C1 segment of cervical spinal cord (tissue), 14 donors: ENCODE data around the gene CHRNA9.
"Not testable (repeated sequence)": the region's sequence is repeated elsewhere in the genome, so short reads cannot be mapped to it uniquely, and the experiment has no call there.

Experiments
- DNase-seq, 14 donors: peaks; one replicate each; lab custom pipeline; 2025; lab: John Stamatoyannopoulos, UW

The CHRNA9 gene, protein sequence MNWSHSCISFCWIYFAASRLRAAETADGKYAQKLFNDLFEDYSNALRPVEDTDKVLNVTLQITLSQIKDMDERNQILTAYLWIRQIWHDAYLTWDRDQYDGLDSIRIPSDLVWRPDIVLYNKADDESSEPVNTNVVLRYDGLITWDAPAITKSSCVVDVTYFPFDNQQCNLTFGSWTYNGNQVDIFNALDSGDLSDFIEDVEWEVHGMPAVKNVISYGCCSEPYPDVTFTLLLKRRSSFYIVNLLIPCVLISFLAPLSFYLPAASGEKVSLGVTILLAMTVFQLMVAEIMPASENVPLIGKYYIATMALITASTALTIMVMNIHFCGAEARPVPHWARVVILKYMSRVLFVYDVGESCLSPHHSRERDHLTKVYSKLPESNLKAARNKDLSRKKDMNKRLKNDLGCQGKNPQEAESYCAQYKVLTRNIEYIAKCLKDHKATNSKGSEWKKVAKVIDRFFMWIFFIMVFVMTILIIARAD

DNA sequence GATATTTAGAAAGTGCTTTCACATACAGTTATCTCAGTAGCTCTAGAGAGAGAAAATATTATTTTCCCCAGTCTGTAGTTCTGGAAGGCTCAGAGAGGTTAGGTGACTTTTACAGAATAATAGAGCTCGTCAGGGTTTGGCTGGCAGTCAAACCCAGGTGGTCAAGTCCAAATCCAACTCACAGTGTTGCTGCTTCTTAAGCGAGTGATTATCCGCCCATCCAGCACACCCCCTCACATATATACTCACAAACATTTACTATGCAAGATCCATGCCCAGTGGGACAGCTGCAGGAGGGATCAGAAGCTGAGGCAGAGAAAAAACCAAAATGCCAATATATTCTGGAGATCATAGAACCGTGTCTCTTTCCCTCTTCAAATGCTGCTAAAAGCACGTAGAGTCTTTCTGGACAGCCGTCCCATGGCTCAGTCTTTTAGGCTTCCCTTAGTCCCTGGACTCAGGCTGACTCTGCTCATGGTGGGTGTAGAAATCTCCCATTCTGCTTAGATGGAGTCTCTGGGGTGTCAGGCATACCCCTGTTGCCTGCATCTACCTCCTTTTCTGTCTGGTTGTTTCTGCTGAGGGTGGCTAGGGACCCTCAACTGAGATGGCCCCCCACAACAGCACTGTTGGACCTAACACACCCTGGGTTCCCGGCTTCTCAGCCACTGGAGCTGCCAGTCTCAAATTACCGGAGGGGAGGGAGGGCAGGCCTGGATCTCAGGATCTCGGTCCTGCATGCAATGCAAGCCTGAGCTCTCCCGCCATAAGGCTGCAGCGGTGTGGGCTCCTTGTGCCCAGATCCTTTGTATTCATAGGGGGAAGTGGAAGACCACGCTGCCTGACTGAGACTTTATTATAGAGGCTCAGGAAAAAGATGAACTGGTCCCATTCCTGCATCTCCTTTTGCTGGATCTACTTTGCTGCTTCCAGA is at the start of gene CHRNA9:
TSS of gene CHRNA9 (plus strand) at position 743 of the 934 bp plus-strand sequence. CDS start at position 878, 135 bp downstream.
- no peak for DNase-seq

DNA sequence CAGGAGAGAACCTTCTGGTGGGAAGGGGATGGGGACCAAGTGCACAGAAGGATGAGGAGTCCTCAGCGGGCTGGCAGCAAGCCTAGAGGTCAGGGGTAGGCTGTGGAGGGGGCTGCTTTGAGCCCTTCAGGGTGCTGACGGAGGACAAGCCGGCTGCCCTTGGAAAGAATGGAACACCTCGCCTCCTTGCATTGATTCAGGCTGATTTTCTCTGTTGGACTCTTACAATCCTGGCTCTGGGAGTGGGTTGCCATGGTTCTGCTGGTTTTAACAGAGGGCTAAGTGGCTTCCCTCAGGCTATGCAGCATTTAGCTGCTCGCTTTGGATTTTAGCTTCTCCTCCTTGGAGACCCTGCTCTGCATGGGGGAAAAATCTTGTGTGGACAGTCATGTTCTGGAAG is 49.4 kb upstream of the CHRNA9 start:
- DNase-seq: peak in 1 of 14 donors; percentile 7

DNA sequence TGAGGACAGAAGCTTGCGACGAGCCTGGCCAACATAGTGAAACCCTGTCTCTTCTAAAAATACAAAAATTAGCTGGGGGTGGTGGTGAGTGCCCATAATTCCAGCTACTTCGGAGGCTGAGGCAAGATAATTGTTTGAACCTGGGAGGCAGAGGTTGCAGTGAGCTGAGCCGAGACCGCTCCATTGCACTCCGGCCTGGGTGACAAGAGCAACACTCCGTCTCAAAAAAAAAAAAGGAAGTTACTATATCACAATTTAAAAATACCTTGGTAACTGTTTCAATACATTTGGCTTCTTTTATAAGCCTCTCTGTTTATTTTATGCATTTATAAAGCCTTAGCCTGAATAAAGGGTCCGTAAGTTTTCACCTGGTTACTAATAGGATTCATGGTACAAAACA is 46.6 kb upstream of the CHRNA9 start:
- no peak for DNase-seq

DNA sequence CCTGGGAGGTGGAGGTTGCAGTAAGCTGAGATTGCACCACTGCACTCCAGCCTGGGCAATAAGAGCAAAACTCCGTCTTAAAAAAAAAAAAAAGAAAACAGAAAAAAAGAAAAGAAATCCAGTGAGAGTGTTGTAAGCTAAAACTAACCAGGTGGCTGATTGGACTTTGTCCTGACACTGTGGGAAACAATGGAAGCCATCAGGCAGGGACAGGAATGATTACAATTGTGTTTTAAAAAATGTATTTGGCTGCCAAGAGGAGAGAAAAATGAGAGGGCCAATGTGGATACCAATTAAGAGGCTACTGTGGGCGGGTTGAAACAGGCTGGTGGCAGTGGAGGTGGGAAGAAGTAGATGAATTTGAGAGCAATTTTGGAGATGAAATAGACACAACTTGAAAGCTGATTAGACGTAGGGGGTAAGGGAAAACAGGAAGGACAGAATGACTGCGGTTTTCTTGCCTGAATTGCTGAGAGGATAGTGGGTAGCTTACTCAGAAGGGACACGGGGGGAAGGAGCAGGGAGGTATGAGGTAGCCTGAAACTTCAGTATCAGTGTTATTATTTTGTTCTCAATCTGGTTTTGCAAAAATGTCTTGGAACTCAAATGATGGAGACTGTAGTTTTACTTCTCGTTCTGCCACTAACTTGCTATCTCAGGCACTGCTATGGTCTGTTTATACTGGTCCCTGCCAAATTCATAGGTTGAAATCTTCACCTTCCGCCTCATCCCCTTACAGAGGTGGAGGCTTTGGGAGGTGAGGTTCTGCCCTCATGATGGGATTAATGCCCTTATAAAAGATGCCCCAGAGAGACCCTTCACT is 45.6 kb upstream of the CHRNA9 start:
- DNase-seq: no peak

DNA sequence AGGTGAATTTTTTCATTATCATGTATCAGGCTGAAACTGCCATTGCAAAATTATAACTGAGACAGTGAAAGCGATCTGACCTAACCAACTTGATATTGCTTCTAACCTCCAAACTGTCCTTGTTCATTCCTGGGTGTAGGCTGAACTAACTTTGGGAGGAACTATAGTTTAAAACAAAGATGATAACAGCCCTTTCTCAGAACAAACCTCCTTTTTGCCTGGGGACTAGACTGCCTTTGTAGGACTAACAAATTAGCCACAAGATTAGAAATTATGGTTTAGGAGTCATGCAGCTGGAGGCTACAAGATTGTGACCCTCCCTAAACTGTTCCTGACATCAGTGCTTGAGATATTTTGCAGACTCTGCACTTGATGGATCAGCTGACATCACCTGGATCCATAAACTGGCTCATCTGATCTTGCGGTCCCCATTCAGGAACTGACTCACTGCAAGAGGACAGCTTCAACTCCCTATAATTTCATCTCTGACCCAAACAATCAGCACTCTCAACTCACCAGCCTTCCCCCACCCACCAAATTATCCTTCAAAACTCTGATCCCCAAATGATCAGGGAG is 44.4 kb upstream of the CHRNA9 start:
- DNase-seq: not testable (repeated sequence)

DNA sequence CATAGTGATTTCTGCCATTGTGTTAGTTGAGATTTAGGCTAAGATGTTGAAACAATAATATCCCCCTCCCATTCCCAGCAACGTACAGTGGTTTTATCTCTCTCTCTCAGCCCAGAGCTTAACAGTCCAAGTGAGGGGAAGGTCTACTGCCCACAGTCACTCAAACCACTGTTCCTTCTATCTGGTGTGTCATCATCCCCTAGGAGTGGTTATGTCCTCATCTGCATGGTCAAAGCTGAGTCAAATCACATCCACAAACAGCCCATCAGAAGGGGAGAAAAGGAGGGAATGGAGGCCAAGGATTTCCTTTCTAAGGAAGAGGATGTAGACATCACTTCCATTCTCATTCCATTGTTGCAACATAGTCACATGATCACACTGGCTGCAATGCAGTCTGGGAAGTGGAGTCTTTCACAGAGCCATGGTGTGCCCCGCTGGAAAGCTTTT is 42.8 kb upstream of the CHRNA9 start:
- no peak for DNase-seq

DNA sequence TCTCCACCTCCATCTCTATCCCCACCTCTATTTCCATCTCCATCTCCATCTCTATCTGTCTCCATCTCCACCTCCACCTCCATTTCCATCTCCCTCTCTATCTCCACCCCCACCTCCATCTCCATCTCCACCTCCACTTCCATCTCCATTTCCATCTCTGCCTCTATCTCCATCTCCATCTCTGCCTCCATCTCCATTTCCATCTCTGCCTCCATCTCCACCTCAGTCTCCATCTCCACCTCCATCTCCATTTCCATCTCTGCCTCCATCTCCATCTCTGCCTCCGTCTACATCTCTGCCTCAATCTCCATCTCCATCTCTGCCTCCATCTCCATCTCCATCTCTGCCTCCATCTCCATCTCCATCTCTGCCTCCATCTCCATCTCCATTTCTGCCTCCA is 40.8 kb upstream of the CHRNA9 start:
- DNase-seq: no peak

DNA sequence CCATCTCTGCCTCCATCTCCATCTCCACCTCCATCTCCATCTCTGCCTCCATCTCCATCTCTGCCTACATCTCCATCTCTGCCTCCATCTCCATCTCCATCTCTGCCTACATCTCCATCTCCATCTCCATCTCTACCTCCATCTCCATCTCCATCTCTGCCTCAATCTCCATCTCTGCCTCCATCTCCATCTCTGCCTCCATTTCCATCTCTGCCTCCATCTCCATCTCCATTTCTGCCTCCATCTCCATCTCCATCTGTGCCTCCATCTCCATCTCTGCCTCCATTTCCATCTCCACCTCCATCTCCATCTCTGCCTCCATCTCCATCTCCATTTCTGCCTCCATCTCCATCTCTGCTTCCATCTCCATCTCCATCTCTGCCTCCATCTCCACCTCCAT is 40.1 kb upstream of the CHRNA9 start:
- not testable (repeated sequence) for DNase-seq

DNA sequence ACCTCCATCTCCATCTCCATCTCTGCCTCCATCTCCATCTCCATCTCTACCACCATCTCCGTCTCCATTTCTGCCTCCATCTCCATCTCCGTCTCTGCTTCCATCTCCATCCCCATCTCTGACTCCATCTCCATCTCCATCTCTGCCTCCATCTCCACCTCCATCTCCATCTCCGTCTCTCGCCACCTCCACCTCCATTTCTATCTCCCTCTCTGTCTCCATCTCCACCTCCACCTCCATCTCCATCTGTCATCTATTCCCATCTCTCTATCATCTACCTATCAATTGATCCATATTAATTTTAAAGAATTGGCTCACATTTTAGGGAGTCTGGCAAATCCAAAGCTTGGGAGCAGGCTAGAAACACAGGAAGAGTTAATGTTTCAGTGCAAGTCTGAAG is 39.6 kb upstream of the CHRNA9 start:
- DNase-seq: no peak

DNA sequence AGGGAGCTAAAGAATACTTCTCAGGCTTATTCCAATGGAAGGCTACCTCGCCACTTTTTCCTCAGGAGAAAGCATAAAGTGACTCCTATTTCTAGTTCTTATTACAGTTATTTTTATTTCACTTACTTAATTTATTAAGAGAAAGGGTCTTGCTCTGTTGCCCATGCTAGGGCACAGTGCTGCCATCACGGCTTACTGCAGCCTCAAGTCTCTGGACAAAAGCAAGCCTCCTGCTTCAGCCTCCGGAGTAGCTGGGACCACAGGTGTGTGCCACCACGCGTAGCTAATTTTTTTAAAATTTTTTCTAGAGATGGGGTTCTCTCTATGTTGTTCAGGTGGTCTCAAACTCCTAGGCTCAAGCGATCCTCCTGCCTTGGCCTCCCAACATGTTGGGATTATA is 36.0 kb upstream of the CHRNA9 start:
- DNase-seq: no peak

DNA sequence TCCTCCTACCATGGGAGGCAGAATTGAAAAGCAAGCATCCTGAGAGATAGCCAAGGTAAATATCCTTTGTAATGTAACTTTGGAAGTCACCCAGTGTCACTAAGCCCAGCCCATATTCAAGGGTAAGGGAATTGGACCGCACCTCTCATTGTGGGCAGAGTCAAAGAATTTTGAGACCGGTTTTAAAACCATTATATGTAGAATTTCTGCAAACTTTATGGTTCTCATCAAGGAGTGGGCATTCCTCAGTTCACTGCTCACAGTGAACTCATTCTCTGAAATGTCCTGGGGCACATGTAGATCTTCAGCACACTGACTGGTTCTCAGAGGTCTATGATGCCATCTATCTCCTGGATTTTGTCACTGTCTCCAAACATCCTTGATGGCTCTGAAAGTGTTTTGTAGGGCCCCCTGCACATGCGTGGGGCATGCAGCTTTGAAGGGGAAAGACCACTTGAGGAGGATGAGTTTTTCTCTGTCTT is 35.3 kb upstream of the CHRNA9 start:
- no peak for DNase-seq

DNA sequence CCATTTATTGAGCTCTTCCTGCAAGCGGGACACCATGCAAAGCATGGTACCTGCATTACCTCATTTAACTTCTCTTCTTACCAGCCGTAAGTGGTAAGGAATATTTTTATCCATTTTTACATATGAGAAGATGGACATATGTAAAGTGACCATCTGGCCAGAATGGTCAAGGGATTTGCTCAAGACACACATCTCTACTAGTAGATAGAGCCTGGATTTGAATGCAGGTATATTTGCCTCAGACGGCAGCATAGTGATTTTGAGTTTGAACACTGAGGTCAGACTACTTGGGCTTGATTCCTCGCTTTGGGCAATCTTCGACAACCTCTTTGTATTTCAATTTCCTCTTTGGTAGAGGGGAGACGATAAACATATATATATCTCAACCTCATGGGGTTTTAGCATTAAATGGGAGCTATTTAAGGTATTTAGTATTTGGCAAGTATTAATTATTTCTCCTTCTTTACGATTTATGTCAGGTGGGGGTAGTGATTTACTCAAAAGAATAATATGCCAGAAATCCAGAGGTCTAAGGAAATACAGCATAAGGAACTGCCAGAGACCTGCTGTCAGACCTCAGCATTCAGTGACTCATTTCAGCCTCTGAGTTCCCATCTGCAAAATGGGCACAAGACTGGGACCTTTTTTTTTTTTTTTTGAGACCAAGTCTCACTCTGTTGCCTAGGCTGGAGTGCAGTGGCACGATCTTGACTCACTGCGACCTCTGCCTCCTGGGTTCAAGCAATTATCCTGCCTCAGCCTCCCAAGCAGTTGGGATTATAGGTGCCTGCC is 34.6 kb upstream of the CHRNA9 start:
- no peak for DNase-seq

DNA sequence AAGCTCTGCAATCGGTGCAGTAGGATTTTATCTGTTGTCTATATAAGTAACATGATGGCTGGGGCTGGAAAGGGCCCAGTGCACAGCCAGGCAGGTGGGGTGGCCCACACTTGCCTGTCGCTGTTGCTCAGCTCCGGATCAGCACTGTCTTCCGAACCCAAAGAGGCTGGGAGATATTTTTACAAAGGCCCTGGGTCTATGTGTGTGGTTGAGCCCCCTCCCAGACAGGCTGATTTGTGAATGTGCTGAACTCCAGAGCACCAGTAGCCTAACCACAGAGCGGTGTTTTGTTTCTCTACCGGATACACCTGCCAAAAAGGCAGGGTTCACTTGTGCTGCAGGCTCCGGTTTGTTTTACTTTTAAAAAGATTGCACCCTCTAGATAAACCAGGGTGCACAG is 33.5 kb upstream of the CHRNA9 start:
- no peak for DNase-seq

DNA sequence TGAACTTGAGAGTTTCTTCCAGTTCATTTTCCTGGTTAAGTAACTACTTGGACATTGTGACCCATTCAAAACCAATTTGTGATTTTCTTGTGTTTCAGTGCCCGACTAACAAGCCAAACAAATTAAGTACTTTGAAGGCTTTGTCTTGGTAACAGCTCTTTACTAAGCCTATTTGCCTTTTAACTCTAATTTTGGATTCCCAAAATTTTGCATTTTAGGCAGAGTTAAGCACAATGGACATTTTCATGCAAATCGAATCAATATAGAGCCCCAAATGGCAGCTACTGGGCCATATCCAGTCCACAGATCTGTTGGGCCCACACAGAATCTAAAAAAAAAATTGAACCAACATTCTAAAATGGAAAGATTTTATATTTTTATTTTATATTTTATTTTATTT is 31.4 kb upstream of the CHRNA9 start:
- no peak for DNase-seq

DNA sequence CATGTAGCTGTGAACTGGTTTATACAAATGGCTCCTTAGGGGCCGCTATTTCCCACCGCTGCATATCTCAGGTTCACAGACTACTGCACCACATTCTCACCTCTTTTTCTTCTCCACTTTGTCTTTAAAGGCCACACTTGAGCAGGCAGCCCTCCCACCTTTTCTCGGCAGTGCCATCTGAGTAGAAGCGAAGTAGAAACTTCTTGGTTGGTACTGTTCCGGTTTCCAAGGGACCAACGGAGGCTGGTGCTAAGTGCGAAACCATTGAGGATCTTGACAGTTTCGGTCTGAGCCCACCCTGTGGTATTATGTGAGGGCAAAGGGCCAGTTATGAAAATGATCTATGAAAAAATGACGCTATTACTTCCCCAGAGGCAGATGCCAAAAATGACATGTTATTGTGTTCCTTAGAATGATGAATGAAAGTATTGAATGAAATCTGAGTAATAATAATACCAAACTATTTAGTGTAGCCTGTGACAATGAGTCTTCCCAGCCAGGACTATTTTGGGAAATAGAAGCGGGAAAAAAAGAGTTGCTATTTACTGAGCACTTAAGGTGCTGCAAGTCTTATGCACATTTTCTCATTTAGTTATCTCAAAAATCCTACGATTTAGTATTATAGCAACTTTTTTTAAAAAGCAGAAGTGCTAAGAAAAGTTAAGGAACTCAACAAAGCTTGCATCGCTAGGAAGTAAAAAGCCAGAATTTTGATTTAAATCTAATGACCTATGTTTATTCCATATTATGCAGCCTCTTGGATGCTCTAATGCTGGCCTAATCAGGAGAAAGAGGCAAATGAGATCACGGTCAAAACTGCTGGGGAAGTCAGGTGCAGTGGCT is 29.6 kb upstream of the CHRNA9 start:
- DNase-seq: no peak

DNA sequence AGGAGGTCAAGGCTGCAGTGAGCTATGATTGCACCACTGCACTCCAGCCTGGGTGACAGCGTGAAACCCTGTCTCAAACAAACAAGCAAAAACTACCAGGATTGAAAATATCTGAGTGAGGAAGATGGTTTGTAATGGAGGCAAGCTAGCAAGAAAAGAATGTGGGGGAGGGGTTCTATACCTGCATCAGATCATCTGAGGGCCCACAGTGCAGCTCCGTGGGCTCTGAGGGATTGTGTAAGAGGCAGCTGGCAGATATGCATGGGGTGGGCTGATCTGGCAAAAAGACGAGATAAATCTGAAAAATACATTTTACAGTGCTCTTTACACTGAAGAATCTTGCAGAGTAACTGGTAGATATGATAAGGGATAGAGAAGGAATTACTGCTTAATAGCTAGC is 28.9 kb upstream of the CHRNA9 start:
- no peak for DNase-seq

DNA sequence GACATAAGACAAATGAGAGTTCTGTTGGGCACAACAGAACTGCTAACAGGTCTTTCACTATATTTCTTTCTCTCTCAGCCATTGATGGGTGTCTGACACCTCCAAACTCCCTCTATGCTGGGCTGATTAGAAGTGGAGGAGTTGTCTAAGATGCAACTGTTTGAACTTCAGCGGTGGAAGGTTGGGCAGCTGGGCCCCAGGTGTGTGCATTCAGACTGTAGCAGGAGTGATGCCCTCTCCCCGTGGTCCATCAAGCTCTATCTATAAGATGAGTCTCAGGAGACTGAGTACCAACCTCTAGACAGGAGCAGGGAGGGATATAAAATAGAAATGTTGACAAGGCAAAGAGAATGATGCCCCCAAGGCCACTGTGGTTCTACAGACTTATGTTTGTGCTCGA is 28.2 kb upstream of the CHRNA9 start:
- no peak for DNase-seq

DNA sequence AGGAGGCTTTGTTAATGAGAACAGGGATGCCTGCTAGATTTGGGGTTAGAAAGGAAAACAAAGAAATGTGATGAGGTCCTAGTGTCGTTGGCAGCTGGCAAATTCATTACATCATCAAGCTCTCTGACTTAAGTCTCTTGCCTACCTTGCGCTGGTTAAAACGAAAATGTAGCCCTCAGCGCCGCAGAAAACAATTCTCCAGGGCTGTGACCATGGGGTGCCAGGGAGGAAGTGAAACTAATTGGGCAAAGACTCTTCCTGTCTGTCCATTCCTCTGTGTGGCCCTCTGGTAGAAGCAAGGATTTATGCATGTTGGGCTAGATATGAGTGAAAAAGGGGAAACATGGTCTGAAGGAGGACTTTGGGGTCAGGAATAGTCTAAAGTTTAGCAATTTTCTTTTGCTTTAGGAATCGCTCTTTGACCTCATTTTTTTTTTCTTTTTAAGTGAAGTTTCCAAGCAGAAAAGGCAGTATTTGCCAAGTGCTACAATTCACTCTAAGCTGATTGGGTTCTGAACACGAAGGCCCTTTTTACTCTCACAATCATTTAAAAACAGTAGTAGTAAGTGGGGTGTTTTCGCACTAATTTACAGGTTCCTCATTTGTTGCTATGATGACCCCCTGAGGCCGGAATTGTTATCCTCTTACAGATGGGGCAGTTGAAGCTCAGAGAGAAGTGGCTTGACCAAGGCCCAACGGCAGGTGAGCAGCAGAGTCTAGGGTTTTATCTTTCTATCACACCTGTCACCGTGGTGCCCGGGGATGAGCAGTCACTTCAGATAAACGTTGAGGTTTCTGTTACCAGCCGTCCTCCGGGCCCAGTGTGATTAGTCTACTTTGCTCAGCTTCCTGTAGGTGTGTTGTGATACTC is 27.3 kb upstream of the CHRNA9 start:
- DNase-seq: no peak
